GM19438 (cell line): Measurements from ENCODE around the gene HAL.
"Not testable (repeated sequence)": the region's sequence is repeated elsewhere in the genome, so short reads cannot be mapped to it uniquely, and the experiment has no call there.

Source experiments
- ATAC-seq: cut with Tn5 transposase; IDR thresholded peaks from one replicate; pipeline ENCODE4 v1.9.1; 2021; ENCODE audit warnings: low read depth; ENCODE audit not compliant: unreplicated experiment

Gene HAL

DNA sequence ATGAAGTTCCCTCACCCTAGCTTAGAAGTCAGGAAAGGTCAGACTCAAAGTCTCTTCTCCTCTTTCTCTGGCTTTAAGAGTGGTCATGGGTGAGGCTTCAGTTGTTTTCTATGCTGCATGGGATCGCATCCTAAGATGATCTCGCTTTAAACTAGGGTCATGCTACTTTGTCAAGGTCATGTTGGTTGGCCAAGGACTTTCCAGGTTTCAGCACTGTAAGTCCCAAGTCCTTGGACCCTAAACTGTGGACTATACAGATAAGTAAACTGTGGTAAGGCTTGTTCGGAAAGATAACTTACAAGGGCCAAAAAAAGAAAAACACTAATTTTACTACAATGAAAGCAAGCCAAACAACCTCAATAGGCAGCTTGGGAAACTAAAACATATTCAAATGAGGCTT, 17.4 kb downstream of the HAL start:
- ATAC-seq, result no peak

DNA sequence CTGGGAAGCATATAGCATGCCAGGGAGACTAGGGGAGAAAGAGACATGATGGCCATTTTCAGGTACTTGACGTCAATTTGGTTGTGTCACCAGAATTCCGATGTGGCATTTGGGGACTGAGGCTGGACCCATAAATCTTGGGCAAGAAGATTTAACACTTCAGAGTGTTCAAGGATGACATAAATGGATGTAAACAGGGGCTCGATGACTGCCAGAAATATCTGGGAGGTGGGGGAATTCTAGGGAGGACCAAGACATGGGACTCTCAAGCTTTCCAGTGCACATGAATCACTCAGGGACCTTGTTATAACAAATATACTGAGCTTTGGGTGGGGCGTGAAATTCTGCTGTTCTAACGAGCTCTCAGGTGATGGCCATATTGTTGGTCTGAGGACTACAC, 17.8 kb downstream of the HAL start:
- ATAC-seq, result no peak

DNA sequence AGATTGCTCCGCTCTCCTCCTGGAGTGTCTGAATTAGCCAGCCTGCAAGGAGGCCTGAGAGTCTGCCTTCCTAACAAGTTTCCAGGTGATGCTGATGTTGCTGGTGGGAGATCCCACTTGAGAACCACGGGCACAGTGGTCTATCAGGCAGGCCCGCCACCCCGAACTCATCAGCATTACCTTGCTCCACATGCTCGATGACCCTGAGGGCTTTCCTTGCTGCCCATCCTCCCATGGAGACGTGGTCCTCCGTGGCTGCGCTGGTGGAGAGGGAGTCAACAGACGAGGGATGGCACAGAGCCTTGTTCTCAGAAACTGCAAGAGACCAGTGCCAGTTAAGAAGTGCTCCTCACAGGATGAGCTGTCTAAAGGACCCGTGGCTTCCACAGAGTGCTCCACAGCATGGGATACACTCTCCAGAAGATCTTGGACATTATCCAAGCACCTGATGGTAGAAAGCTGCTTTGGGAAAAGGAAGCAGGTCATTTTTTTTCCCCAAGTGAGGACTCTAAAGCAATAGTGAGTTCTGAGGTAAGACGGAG, 18.3 kb downstream of the HAL start:
- ATAC-seq, result no peak

DNA sequence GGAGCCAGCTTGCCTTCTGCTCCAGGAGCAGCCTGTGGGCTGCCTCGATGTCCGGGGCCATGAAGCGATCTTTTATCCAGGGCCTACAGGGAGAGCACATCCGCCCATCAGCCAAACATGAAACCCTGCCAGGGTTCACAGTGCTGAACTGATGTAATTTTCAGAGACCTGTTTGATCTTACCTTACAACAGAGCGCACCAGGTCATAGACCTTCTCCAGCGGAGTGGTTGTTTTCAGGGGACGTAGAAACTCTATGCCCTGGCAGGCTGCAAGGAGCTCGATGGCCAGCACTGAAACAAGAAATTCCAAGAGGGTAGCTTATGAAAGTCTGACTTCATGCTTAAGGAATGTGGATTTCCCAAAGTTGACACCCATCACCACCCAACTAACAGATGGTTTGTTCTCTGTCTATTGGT, 19.7 kb downstream of the HAL start:
- no peak for ATAC-seq

DNA sequence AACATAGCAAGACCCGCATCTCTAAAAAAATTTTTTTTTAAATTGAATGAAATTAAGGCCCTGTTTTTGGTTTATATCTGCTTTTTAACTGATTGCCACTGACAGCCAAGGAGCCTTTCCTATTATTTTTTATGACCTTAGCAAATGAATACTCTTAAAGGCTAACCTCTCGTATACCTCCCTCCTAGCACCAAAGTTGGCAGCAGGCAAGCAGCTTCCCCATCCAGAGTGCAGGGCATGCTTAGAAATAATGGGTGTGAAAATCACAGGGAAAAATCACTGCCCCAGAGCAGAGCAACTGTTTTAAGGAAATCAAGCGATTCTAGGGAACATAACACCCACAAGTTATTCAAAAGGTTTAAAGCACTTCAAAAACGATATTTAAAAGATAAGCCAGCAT, 20.7 kb downstream of the HAL start:
- no peak for ATAC-seq

DNA sequence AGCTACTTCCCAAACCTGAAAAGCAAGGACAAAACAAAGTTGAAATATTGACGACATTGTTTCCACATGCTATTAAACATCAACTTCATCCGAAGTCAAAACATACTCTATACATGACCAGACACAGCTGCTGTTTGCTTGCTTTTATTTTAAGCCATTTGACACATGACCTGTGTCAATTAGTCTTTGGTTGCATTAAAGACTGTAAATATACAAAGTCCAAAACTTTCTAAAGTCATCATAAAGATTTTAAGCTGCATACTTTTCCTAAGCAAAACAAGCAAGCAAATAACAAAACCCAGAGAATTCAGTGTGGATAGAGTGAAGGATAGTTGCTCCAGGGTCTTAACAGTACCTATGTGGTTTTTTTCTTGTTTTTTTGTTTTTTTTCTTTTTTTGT, 21.8 kb downstream of the HAL start:
- no peak for ATAC-seq

DNA sequence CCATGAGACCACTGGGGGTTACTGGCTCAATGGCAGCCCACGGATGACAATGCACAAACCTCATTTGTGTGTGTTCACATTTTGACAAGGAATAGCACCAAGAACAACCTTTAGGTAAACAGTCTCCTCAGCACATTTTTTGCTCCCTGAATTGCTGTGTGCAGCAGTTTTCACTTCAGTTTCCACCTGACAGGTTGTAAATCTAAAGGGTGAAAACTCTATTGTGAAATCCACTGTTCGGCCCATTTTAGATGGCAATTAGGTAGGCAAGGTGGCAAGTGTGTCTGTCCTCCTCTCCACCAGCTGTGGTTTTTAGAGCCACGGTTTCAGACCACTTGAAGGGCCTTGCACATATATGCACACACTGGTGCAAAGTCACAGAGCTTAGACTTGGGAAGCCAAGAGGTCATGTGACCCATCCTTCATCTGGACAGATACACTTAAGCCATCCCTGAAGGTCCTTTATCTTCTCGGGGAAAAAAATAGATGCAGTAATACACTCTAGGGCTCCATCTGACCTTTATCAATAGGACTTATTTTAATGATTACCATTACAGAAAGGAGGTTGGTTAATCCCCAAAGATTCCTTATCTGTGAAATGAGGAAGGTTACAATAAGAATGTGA, 23.2 kb downstream of the HAL start:
- no peak for ATAC-seq

DNA sequence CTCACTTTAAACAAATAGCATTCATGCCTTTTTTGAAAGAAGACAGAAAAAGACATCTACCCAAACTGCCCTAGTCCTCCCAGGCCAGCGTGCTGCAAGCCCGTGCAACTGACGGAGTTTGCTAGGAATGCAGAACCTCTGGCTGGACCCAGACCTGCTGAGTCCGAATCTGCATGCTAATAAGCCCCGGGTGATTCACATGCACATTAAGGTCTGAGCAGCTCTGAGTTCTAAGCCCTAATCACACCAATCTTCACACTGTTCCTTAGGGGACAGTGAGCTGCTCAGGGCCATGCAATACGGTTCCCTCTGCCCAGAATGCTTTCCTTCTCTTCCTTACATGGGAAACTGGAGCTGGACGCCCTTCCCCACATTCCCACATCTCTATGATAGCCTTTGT, 25.2 kb downstream of the HAL start:
- ATAC-seq, result no peak

DNA sequence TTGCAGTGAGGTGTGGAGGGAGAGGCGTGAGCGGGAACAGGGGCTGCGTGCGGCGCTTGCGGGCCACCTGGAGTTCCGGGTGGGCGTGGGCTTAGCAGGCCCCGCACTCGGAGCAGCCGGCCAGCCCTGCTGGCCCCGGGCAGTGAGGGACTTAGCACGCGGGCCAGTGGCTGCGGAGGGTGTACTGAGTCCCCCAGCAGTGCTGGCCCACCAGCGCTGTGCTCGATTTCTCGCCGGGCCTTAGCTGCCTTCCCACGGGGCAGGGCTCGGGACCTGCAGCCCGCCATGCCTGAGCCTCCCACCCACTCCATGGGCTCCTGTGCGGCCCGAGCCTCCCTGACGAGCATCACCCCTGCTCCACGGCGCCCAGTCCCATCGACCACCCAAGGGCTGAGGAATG, 27.0 kb downstream of the HAL start:
- not testable (repeated sequence) for ATAC-seq

DNA sequence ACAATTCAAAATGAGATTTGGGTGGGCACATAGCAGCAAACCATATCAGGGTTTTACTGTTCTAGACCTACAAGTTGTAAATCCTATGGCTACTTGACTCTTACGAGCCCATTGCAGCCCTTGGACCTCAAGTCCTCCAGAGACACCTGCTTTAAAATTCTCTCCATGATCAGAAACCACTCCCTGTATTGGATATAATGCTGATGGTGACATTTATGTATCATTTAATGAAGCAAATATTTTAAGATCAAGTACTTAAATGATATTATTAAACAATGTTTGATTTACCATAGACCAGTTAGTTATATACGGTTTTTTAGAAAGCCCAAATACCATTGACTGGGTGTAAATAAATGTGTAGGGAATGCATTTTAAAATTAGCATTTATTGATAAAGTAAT, 28.8 kb downstream of the HAL start:
- no peak for ATAC-seq

DNA sequence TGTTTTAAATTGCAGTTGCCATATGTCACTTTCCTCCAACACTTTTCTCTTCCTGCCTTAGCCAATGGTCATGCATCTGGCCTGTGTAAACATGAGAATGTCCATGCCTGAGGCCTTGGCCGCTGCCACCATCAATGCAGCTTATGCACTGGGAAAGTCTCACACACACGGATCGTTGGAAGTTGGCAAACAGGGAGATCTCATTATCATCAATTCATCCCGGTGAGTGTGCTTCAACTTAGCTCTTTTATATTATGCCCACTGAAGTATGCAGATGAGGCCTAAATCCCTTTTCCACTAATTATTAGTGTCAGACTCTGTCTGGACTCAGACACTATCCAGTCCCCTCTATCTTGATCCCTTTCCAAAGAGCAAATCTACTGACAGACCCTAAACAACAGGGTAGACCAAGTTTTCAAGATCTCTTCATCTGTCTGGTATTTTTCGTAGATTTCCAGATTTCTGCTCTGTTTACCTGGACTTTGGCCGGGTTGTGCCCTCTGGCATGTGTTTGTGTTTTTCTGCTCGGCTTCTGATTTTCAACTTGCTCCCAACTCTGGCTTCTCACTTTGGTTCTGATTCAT, 29.8 kb downstream of the HAL start:
- ATAC-seq, result no peak

DNA sequence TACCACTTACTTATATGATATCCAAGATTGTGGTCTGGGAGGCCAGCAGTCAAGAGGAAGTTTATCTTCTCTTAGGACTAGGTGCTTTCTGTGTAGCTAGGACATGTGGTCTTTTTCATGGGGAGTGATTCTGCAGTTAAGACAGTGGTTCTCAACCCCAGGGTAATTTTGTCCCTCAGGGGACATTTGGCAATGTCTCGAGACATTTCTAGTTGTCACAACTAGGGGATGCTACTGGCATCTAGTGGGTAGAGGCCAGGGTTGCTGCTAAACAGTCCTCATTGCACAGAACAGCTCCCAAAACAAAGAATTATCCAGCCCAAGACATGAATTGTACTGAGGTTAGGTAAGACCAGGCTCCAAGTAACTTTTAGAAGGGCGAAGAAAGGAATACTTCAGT, 33.0 kb downstream of the HAL start:
- ATAC-seq, result no peak

DNA sequence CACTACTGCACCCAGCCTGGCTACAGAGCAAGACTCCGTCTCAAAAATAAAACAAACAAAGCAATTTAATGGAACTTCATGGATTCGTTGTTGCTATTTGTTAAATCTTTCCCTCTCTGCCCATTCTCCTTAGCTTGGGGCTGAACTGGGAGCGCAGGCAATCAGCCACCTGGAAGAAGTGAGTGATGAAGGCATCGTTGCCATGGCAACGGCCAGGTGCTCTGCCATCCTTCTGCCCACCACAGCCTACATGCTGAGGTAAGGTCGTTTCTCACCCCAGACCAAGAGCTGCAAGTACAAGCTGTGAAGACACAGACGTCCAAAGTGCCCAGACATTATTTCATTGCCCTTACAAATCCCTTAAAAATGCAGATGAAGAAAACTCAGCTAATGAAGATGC, 33.9 kb downstream of the HAL start:
- ATAC-seq, result no peak

DNA sequence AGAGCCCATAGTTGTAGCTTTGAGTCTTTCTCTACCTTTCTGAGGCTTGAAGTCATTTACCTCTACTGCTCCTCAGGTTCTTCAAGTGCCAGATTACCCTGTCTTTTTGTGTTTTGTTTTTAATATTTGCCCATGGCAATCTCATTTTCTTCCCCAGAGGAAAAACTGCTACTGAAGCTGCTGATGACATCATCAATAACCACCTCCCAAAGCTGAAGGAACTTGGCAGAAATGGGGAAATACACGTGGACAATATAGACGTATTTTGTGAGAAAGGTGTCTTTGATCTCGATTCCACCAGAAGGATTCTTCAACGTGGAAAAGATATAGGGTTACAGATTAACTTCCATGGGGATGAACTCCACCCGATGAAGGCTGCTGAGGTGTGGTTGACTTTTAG, 35.9 kb downstream of the HAL start:
- no peak for ATAC-seq

DNA sequence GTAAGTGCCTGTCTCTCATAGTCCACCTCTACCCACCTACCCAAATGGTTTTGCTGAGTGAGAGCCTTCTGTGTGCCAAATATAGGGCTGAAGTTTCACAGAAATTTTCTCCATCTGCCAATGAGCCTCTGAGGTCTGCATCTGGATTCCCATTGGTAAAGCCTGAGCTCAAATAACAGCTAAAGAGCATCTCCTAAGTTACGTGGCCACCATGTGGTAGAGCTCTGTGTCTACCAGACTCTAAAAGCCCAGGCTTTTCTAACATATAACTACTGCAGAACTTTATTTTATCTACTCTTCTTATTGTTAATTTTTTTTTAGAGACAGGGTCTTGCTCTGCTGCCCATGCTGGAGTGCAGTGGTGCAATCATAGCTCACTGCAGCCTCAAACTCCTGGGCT, 37.0 kb downstream of the HAL start:
- no peak for ATAC-seq

DNA sequence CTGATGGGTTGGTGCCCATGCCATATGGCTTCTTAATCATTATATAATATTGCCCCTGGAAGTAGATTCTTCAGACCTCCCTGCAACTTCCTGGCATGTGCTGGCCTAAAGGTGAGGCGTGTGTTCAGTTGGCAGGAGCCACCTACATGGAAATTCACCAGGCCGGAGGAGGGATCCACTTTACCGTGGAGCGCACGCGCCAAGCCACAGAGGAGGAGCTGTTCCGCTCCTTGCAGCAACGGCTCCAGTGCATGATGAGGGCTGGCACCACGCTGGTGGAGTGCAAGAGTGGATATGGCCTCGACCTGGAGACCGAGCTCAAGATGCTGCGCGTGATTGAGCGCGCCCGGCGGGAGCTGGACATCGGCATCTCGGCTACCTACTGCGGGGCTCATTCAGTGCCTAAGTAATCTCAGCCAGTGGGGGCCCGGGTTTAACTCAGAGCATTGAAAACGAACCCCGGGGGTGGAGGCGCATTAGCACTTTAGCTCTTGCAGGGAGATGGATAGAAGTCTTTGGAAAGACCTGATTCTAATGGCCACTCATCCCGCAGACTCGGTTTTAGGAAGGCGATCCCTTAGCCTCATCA, 39.5 kb downstream of the HAL start:
- no peak for ATAC-seq

DNA sequence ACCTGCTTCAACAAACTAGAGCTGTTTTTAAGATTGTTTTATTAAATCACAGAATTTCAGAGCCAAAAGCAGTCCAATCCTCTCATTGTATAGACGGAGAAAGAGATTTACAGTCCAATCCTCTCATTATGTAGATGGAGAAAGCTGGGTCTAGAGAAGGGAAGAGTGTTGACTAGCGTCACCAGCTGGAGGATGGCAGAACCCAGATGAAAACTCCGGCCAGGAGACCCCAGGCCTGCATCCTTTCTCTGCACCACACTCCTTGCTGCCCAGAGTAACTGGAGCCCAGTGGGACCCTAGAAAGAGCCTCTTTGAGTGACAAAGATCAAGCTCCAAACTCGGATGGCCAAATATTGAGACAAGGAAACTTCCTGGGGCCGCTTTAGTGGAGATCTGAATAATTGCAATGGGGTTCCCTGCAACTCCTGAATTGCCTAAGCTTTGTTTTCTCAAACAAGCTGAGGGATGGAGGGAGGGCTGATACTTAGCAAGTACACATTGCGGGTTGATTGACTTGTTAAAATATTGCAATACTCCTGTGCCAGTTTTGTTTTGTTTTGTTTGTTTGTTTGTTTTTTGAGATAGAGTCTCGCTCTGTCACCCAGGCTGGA, 40.5 kb downstream of the HAL start:
- no peak for ATAC-seq

DNA sequence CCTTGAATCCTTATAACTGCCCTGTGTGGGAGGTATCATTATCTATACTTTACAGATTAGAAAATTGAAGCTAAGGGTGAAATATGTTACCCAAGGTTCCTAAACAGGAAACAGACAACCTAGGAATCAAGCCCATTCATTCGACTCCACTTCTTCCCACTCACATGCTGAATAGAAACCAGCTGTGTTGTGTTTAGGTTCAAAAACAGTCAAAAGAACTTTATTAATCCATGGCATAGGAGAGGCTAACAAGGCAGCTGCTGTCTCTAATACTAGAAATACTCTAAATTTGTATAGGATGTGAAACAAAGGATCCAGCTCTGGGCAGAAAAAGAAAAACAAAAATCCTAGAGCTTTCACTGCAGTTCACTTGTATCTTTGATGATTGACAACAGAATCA, 43.1 kb downstream of the HAL start:
- no peak for ATAC-seq

DNA sequence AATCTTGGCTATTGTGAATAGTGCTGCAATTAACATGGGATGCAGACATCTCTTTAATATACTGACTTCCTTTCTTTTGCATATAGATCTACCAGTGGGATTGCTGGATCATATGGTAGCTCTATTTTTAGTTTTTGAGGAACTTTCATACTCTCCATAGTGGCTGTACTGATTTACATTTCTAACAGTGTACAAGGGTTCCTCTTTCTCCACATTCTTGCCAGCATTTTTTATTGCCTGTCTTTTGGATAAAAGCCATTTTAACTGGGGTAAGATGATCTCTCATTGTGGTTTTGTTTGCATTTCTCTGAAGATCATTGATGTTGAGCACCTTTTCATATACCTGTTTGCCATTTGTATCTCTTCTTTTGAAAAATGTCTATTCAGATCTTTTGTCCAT, 44.6 kb downstream of the HAL start:
- ATAC-seq, result no peak

DNA sequence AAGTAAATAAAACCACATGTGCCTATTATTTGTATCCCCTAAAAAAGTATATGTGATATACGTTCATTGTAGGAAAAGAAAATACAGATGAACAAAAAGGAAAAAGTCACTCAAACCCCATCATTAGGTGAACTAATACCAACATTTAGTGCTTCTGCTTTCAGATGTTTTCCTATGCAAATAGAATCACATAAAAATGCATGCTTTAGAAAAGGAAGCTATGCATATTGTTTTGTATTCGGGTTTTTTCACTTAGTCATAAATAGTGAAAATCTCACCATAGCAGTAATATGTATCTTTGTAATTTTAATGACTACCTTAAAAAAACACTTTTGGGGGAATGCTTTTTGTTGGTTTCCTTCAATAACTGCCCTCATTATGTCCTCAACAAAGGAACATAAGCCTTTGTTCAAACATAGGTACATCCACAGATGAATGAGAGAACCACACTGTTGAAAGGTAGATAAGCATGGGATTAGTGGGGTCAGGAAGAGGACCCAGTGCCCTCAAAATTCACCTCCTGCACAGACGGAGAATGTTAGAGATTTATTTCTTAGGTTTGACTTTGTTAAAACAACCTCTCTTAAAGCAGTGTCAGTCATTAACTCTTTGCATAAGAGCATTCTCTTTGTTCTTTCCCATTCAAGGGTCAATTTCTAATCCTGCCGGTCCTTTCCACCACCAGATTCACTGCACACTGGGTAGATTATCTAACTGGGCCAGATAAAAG, 46.5 kb downstream of the HAL start:
- no peak for ATAC-seq

DNA sequence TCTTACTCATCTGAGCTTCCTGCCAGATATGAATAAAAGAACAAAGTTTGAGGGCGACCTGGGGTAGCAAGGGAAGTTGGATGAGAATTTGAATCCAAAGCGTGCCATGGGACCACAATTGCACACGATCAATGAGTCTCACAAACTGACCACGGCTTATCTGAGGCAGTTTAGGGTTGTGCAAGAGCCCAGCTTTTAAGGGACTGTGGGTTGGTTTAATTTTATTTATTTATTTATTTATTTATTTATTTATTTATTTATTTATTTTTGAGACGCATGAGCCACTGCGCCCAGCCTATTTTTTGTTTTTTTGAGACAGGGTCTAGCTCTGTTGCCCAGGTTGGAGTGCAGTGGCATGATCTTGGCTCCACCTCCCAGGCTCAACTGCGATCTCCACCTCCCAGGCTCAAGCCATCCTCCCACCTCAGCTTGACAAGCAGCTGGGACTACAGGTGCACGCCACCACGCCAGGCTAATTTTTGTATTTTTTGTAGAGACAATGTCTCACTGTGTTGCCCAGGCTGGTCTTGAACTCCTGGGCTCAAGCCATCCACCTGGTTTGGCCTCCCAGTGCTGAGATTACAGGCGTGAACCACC, 51.9 kb downstream of the HAL start:
- no peak for ATAC-seq
